HEK293T (cell line): ENCODE data around the gene C1orf232.

ENCODE experiments used
- CTCF ChIA-PET: fragments of 350-600 bp; formaldehyde crosslinking; extraction: SDS; loops from one replicate; lab custom pipeline; 2021; ENCODE audit warnings: antibody characterized with exemption, inconsistent platforms; lab: Yijun Ruan, JAX
- POLR2A ChIA-PET: fragments of 350-600 bp; formaldehyde crosslinking; extraction: SDS; loops from one replicate; lab custom pipeline; 2020; ENCODE audit warnings: antibody characterized with exemption, inconsistent platforms; lab: Yijun Ruan, JAX
- DNase-seq: peaks from one replicate; pipeline ENCODE4 v3.0.0; 2012; ENCODE audit warnings: mixed read lengths; ENCODE audit errors: extremely low spot score
- ARNT ChIP-seq: fragments of 450-650 bp; IDR thresholded peaks from 2 replicates; pipeline ENCODE4 v1.6.1; 2017; ENCODE audit warnings: mild to moderate bottlenecking
- BHLHE40 ChIP-seq: fragments of 450-650 bp; IDR thresholded peaks from 2 replicates; pipeline ENCODE4 v1.6.1; 2016; ENCODE audit warnings: mild to moderate bottlenecking, moderate library complexity, borderline replicate concordance
- CTBP1 ChIP-seq: fragments of 450-650 bp; IDR thresholded peaks from 2 replicates; pipeline ENCODE4 v1.6.1; 2016; ENCODE audit warnings: borderline replicate concordance
- ELF4 ChIP-seq: fragments of 450-650 bp; IDR thresholded peaks from 2 replicates; pipeline ENCODE4 v1.6.1; 2017; ENCODE audit warnings: antibody characterized with exemption
- FOXA1 ChIP-seq: fragments of 450-650 bp; IDR thresholded peaks from 2 replicates; pipeline ENCODE4 v1.6.1; 2016; ENCODE audit warnings: mild to moderate bottlenecking
- FOXK2 ChIP-seq: fragments of 450-650 bp; IDR thresholded peaks from 2 replicates; pipeline ENCODE4 v1.6.1; 2016; ENCODE audit warnings: mild to moderate bottlenecking
- FOXM1 ChIP-seq: fragments of 450-650 bp; IDR thresholded peaks from 2 replicates; pipeline ENCODE4 v1.6.1; 2017; ENCODE audit warnings: mild to moderate bottlenecking, borderline replicate concordance
- HDGF ChIP-seq: fragments of 450-650 bp; IDR thresholded peaks from 2 replicates; pipeline ENCODE4 v1.6.1; 2017; ENCODE audit warnings: antibody characterized with exemption, borderline replicate concordance
- L3MBTL2 ChIP-seq: fragments of 450-650 bp; conservative IDR thresholded peaks from 2 replicates; pipeline ENCODE4 v1.6.1; 2016; ENCODE audit warnings: mild to moderate bottlenecking
- LEF1 ChIP-seq: fragments of 450-650 bp; IDR thresholded peaks from 2 replicates; pipeline ENCODE4 v1.6.1; 2017; ENCODE audit warnings: mild to moderate bottlenecking, borderline replicate concordance
- NFRKB ChIP-seq: fragments of 450-650 bp; IDR thresholded peaks from 2 replicates; pipeline ENCODE4 v1.6.1; 2016; ENCODE audit warnings: mild to moderate bottlenecking, moderate library complexity
- PKNOX1 ChIP-seq: fragments of 450-650 bp; IDR thresholded peaks from 2 replicates; pipeline ENCODE4 v1.6.1; 2016
- SP1 ChIP-seq: fragments of 450-650 bp; IDR thresholded peaks from 2 replicates; pipeline ENCODE4 v1.6.1; 2017
- SUZ12 ChIP-seq: fragments of 450-650 bp; IDR thresholded peaks from 2 replicates; pipeline ENCODE4 v1.6.1; 2016; ENCODE audit warnings: mild to moderate bottlenecking
- TARDBP ChIP-seq: fragments of 450-650 bp; IDR thresholded peaks from 2 replicates; pipeline ENCODE4 v1.6.1; 2016
- ZNF384 ChIP-seq: fragments of 450-650 bp; IDR thresholded peaks from 2 replicates; pipeline ENCODE4 v1.6.1; 2016

Gene C1orf232

GRCh38 chr1:26200413-26200812 is 31.6 kb upstream of the C1orf232 start:
- CTCF ChIA-PET = no interaction called here
- no peak for TF ChIP-seq ARNT
- no peak for TF ChIP-seq FOXK2
- no peak for TF ChIP-seq FOXA1
- TF ChIP-seq FOXM1 = no peak
- TF ChIP-seq ELF4 = no peak
- TF ChIP-seq NFRKB = no peak
- TF ChIP-seq BHLHE40 = no peak
- TF ChIP-seq HDGF = no peak
- no peak for TF ChIP-seq L3MBTL2
- TF ChIP-seq CTBP1 = no peak
- no peak for TF ChIP-seq ZNF384
- TF ChIP-seq TARDBP = no peak
- TF ChIP-seq SP1 = no peak
- TF ChIP-seq LEF1 = no peak
- TF ChIP-seq PKNOX1 = no peak
- no peak for TF ChIP-seq SUZ12
- POLR2A ChIA-PET = no interaction called here
- DNase-seq = no peak

GRCh38 chr1:26197813-26198212 is 29.1 kb upstream of the C1orf232 start:
- DNase-seq = no peak
- TF ChIP-seq FOXM1 (no peak), FOXK2 (no peak), ARNT (no peak), NFRKB (no peak), HDGF (no peak), ZNF384 (no peak), TARDBP (no peak), SUZ12 (no peak), L3MBTL2 (no peak)
- ChIA-PET POLR2A (no interaction called here), CTCF (no interaction called here)

GRCh38 chr1:26197301-26197700 is 28.5 kb upstream of the C1orf232 start:
- no peak for TF ChIP-seq BHLHE40
- TF ChIP-seq FOXM1 = no peak
- no peak for TF ChIP-seq LEF1
- TF ChIP-seq PKNOX1 = no peak
- no peak for TF ChIP-seq CTBP1
- no peak for TF ChIP-seq ELF4
- no peak for TF ChIP-seq FOXK2
- no peak for TF ChIP-seq L3MBTL2
- no peak for TF ChIP-seq SUZ12
- CTCF ChIA-PET = no interaction called here
- DNase-seq = no peak
- POLR2A ChIA-PET = no interaction called here

- DNase-seq = no peak
- POLR2A ChIA-PET = no interaction called here
Observed at GRCh38 chr1:26195805-26196204, 27.0 kb upstream of the C1orf232 start.

GRCh38 chr1:26191739-26192138 is 23.0 kb upstream of the C1orf232 start:
- DNase-seq = no peak
- TF ChIP-seq SP1 (no peak), ZNF384 (no peak), CTBP1 (no peak), SUZ12 (no peak), ELF4 (no peak), FOXA1 (no peak), L3MBTL2 (no peak), BHLHE40 (no peak), LEF1 (no peak), NFRKB (no peak), HDGF (no peak), FOXK2 (no peak), ARNT (no peak), FOXM1 (no peak), PKNOX1 (no peak), TARDBP (no peak)
- ChIA-PET CTCF (interaction anchor here (2.8 kb wide), 1 partner anchor 42 kb away, joined by 11 read pairs; the partner anchor contains the start of gene CEP85), POLR2A (no interaction called here)

More at GRCh38 chr1:26195805-26196204, 27.0 kb upstream of the C1orf232 start:
- CTCF ChIA-PET = no interaction called here
- TF ChIP-seq SP1 (no peak), SUZ12 (no peak), FOXK2 (no peak), PKNOX1 (no peak), FOXM1 (no peak), HDGF (no peak), LEF1 (no peak), BHLHE40 (no peak), ZNF384 (no peak), ARNT (no peak), ELF4 (no peak), FOXA1 (no peak), CTBP1 (no peak), TARDBP (no peak), L3MBTL2 (no peak), NFRKB (no peak)
